Measurements from ENCODE around the gene ICAM2. TPM values are rescaled to one million over a fixed set of nuclear protein-coding genes. Genes with fewer than 3 reads are reported as not detected.

Gene ICAM2
- total RNA-seq, 1 donor from 2014 or later = 70.5 TPM

- no peak overlapping the region for H3K4me3 ChIP-seq
- H3K27ac ChIP-seq = no peak overlapping the region
- DNase-seq = no peak
- no peaks in the 10 kb centered on the region for H3K9me3 ChIP-seq
- ATAC-seq = no peak
- peaks cover 49% of the 10 kb centered on the region for H3K36me3 ChIP-seq
- no peaks in the 10 kb centered on the region for H3K27me3 ChIP-seq
- H3K4me1 ChIP-seq = no peaks in the 10 kb centered on the region
- intact Hi-C loops (cut with DNase I) = loop anchor here (10.0 kb wide), 1 partner anchor 246 kb away; no protein-coding TSS in a partner anchor
- TF ChIP-seq CTCF (IDR thresholded peaks at IDR 0.05) = no peak
Measured at GRCh38 chr17:64038331-64039105, 18.1 kb upstream of the ICAM2 start.

- no peaks in the 10 kb centered on the region for H3K4me1 ChIP-seq
- H3K27ac ChIP-seq = no peak overlapping the region
- TF ChIP-seq CTCF (IDR thresholded peaks at IDR 0.05) = no peak
- H3K9me3 ChIP-seq = no peaks in the 10 kb centered on the region
- intact Hi-C loops (cut with DNase I) = loop anchor here (10.0 kb wide), 1 partner anchor 247 kb away; no protein-coding TSS in a partner anchor
- H3K36me3 ChIP-seq = peaks cover 42% of the 10 kb centered on the region
- no peaks in the 10 kb centered on the region for H3K27me3 ChIP-seq
- no peak for DNase-seq
- no peak for ATAC-seq
- H3K4me3 ChIP-seq = no peak overlapping the region
Measured at GRCh38 chr17:64037802-64038201, 17.4 kb upstream of the ICAM2 start.

GRCh38 chr17:64037180-64037579, 16.7 kb upstream of the ICAM2 start:
- no peak for ATAC-seq
- intact Hi-C loops (cut with DNase I) = loop anchor here (10.0 kb wide), 1 partner anchor 248 kb away; no protein-coding TSS in a partner anchor

GRCh38 chr17:64036198-64036922, 15.9 kb upstream of the ICAM2 start:
- intact Hi-C loops (cut with DNase I) = loop anchor here (10.0 kb wide), 1 partner anchor 248 kb away; no protein-coding TSS in a partner anchor
- H3K27ac ChIP-seq = no peak overlapping the region
- H3K9me3 ChIP-seq = no peaks in the 10 kb centered on the region
- no peaks in the 10 kb centered on the region for H3K4me1 ChIP-seq
- TF ChIP-seq CTCF (IDR thresholded peaks at IDR 0.05) = no peak
- peaks cover 28% of the 10 kb centered on the region for H3K36me3 ChIP-seq
- DNase-seq (no peak), ATAC-seq (peak; percentile 25)
- H3K4me3 ChIP-seq = no peak overlapping the region
- H3K27me3 ChIP-seq = no peaks in the 10 kb centered on the region

More at GRCh38 chr17:64037180-64037579, 16.7 kb upstream of the ICAM2 start:
- Histone ChIP-seq H3K27me3 (no peaks in the 10 kb centered on the region), H3K4me3 (no peak overlapping the region), H3K4me1 (no peaks in the 10 kb centered on the region), H3K9me3 (no peaks in the 10 kb centered on the region), H3K27ac (no peak overlapping the region), H3K36me3 (peaks cover 36% of the 10 kb centered on the region)
- DNase-seq = peak; percentile 35
- TF ChIP-seq CTCF (IDR thresholded peaks at IDR 0.05) = no peak

GRCh38 chr17:64032081-64032480, 11.6 kb upstream of the ICAM2 start:
- DNase-seq (peak; percentile 23), ATAC-seq (no peak)
- no peak for TF ChIP-seq CTCF (IDR thresholded peaks at IDR 0.05)

More at GRCh38 chr17:64032081-64032480, 11.6 kb upstream of the ICAM2 start:
- no peak overlapping the region for H3K4me3 ChIP-seq
- H3K36me3 ChIP-seq = no peaks in the 10 kb centered on the region
- no peaks in the 10 kb centered on the region for H3K9me3 ChIP-seq
- no peaks in the 10 kb centered on the region for H3K4me1 ChIP-seq
- no peaks in the 10 kb centered on the region for H3K27me3 ChIP-seq
- H3K27ac ChIP-seq = no peak overlapping the region
- intact Hi-C loops (cut with DNase I) = loop anchor here (10.0 kb wide), 1 partner anchor 253 kb away; no protein-coding TSS in a partner anchor

Data from upper lobe of right lung (tissue), 1 donor.